Measurements from ENCODE around the gene CACNA1C. TPM values are rescaled to one million over a fixed set of nuclear protein-coding genes. Genes with fewer than 3 reads are reported as not detected.

Gene CACNA1C
- total RNA-seq, 4 donors from 2014 or later = 9.7 to 42.1 (median 18.1) TPM

DNA sequence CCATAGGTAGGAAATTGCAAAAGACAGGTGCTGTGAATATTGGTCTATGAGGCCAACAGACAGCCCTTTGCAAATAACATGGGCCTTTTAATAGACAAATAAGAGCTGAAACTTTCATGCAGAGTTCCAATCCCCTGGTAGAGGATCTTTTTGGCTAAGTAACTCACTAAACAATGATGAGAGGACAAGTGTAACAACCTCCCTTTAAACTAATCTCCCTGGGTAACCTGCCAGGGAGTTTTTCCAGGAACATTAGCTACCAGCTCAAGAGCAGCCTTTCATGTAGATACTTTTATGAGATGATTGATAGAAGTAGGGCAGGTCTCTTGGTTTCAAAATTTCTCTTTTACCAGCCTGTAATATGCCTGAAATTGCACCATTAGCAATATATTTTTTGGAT, 13.8 kb upstream of the CACNA1C start:
- no peak for DNase-seq
- H3K36me3 ChIP-seq = no peaks in the 10 kb centered on the region
- no peaks in the 10 kb centered on the region for H3K9me3 ChIP-seq
- TF ChIP-seq POLR2A (IDR thresholded peaks at IDR 0.05) = no peak
- TF ChIP-seq, protein P1, sequence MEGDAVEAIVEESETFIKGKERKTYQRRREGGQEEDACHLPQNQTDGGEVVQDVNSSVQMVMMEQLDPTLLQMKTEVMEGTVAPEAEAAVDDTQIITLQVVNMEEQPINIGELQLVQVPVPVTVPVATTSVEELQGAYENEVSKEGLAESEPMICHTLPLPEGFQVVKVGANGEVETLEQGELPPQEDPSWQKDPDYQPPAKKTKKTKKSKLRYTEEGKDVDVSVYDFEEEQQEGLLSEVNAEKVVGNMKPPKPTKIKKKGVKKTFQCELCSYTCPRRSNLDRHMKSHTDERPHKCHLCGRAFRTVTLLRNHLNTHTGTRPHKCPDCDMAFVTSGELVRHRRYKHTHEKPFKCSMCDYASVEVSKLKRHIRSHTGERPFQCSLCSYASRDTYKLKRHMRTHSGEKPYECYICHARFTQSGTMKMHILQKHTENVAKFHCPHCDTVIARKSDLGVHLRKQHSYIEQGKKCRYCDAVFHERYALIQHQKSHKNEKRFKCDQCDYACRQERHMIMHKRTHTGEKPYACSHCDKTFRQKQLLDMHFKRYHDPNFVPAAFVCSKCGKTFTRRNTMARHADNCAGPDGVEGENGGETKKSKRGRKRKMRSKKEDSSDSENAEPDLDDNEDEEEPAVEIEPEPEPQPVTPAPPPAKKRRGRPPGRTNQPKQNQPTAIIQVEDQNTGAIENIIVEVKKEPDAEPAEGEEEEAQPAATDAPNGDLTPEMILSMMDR (IDR thresholded peaks at IDR 0.05) = no peak
- no peak overlapping the region for H3K27ac ChIP-seq
- peaks cover 0 to 11% (median 5%) of the 10 kb centered on the region in 4 donors for H3K4me1 ChIP-seq
- no peaks in the 10 kb centered on the region for H3K27me3 ChIP-seq
- H3K4me3 ChIP-seq = no peak overlapping the region

GRCh38 chr12:2043054-2043453, 9.7 kb upstream of the CACNA1C start:
- TF ChIP-seq, protein P1 (IDR thresholded peaks at IDR 0.05) = no peak
- no peak for TF ChIP-seq POLR2A (IDR thresholded peaks at IDR 0.05)
- Histone ChIP-seq H3K36me3 (no peaks in the 10 kb centered on the region), H3K9me3 (no peaks in the 10 kb centered on the region), H3K4me3 (no peak overlapping the region), H3K4me1 (no peaks in the 10 kb centered on the region), H3K27me3 (no peaks in the 10 kb centered on the region), H3K27ac (no peak overlapping the region)
- no peak for DNase-seq

GRCh38 chr12:2044165-2044564, 8.6 kb upstream of the CACNA1C start:
- Histone ChIP-seq H3K9me3 (no peaks in the 10 kb centered on the region), H3K4me3 (no peak overlapping the region), H3K27me3 (no peaks in the 10 kb centered on the region), H3K27ac (no peak overlapping the region), H3K4me1 (no peaks in the 10 kb centered on the region), H3K36me3 (no peaks in the 10 kb centered on the region)
- TF ChIP-seq POLR2A (IDR thresholded peaks at IDR 0.05) = no peak
- TF ChIP-seq, protein P1 (IDR thresholded peaks at IDR 0.05) = no peak
- DNase-seq = no peak

DNA sequence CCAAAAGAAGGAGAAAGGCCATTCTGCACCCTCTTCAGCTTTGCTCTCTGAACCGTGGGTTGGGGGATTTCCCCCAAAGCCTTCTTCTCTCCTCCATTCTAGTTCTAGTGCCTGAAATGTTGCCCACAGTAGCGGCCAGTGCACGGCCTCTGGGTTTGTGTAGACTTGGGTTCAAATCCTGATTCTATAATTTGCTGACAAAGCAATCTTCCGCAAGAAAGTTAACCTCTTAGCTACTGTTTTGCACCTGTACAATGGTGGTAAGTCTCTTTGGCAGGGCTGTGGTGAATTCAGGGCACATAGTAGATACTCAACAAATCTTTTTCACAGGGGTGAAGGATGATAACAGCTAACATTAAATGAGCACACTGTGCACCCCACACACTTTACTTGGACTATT, 5.8 kb upstream of the CACNA1C start:
- H3K4me1 ChIP-seq = peaks cover 0 to 4% (median 0%) of the 10 kb centered on the region in 4 donors
- no peak for DNase-seq
- H3K27ac ChIP-seq = no peak overlapping the region
- H3K27me3 ChIP-seq = no peaks in the 10 kb centered on the region
- no peaks in the 10 kb centered on the region for H3K36me3 ChIP-seq
- no peaks in the 10 kb centered on the region for H3K9me3 ChIP-seq
- TF ChIP-seq, protein P1 (IDR thresholded peaks at IDR 0.05) = no peak
- TF ChIP-seq POLR2A (IDR thresholded peaks at IDR 0.05) = no peak
- no peak overlapping the region for H3K4me3 ChIP-seq

DNA sequence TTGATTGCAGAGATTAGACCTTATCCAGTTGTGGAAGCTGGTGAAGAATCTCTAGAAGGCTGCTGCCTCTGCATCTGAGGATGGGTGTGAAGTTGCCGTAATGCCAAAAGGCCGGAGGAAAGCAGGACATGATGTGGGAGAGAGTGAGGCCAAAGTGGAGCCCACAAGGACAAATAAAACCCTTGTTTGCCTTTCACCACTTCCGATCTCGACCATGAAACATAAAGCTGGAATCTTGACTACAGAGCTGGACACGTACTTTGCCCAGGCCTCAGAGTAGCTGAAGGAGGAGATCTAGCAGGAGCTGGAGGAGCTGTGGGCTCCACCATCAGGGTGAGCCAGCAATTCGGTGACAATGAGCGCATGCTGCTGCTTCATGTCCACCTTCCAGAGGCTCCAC, 5.0 kb upstream of the CACNA1C start:
- no peaks in the 10 kb centered on the region for H3K36me3 ChIP-seq
- DNase-seq = no peak
- H3K4me1 ChIP-seq = peaks cover 0 to 7% (median 0%) of the 10 kb centered on the region in 4 donors
- H3K9me3 ChIP-seq = no peaks in the 10 kb centered on the region
- H3K27me3 ChIP-seq = no peaks in the 10 kb centered on the region
- no peak overlapping the region for H3K27ac ChIP-seq
- no peak overlapping the region for H3K4me3 ChIP-seq
- TF ChIP-seq, protein P1 (IDR thresholded peaks at IDR 0.05) = no peak
- no peak for TF ChIP-seq POLR2A (IDR thresholded peaks at IDR 0.05)
